ENCODE results near the gene TFAP2C. TPM values are rescaled to one million over a fixed set of nuclear protein-coding genes. Genes with fewer than 3 reads are reported as not detected.

The TFAP2C gene
- total RNA-seq, 4 donors from 2014 or later = 1.1 to 6.0 TPM; not detected in 2

- Histone ChIP-seq H3K27me3 (no peaks in the 10 kb centered on the region), H3K4me1 (no peaks in the 10 kb centered on the region), H3K9me3 (no peaks in the 10 kb centered on the region), H3K27ac (no peak overlapping the region), H3K36me3 (no peaks in the 10 kb centered on the region), H3K4me3 (no peak overlapping the region)
- intact Hi-C loops (cut with DNase I; ENCODE audit: low total_unique reads) = no loop called here
- TF ChIP-seq CTCF (IDR thresholded peaks at IDR 0.05) (no peak), POLR2A (IDR thresholded peaks at IDR 0.05) (no peak)
- DNase-seq = no peak
Observed at GRCh38 chr20:56663660-56664059, 34.6 kb downstream of the TFAP2C start.

- no peaks in the 10 kb centered on the region for H3K9me3 ChIP-seq
- no peaks in the 10 kb centered on the region for H3K27me3 ChIP-seq
- no peaks in the 10 kb centered on the region for H3K36me3 ChIP-seq
- no peak for DNase-seq
- intact Hi-C loops (cut with DNase I; ENCODE audit: low total_unique reads) = no loop called here
- TF ChIP-seq CTCF (IDR thresholded peaks at IDR 0.05) (no peak), POLR2A (IDR thresholded peaks at IDR 0.05) (no peak)
- H3K27ac ChIP-seq = no peak overlapping the region
- H3K4me1 ChIP-seq = no peaks in the 10 kb centered on the region
- no peak overlapping the region for H3K4me3 ChIP-seq
Observed at GRCh38 chr20:56664796-56665195, 35.7 kb downstream of the TFAP2C start.

- Histone ChIP-seq H3K9me3 (no peaks in the 10 kb centered on the region), H3K27me3 (no peaks in the 10 kb centered on the region), H3K4me3 (no peak overlapping the region), H3K27ac (no peak overlapping the region), H3K36me3 (no peaks in the 10 kb centered on the region), H3K4me1 (no peaks in the 10 kb centered on the region)
- no peak for DNase-seq
- intact Hi-C loops (cut with DNase I; ENCODE audit: low total_unique reads) = no loop called here
- TF ChIP-seq POLR2A (IDR thresholded peaks at IDR 0.05) = no peak
- no peak for TF ChIP-seq CTCF (IDR thresholded peaks at IDR 0.05)
Observed at GRCh38 chr20:56665806-56666205, 36.7 kb downstream of the TFAP2C start.

- intact Hi-C loops (cut with DNase I; ENCODE audit: low total_unique reads) = no loop called here
- H3K36me3 ChIP-seq = no peaks in the 10 kb centered on the region
- H3K9me3 ChIP-seq = no peaks in the 10 kb centered on the region
- DNase-seq = no peak
- TF ChIP-seq CTCF (IDR thresholded peaks at IDR 0.05) = no peak
- TF ChIP-seq POLR2A (IDR thresholded peaks at IDR 0.05) = no peak
- H3K4me3 ChIP-seq = no peak overlapping the region
- no peaks in the 10 kb centered on the region for H3K27me3 ChIP-seq
- H3K27ac ChIP-seq = no peak overlapping the region
- no peaks in the 10 kb centered on the region for H3K4me1 ChIP-seq
Observed at GRCh38 chr20:56673450-56673849, 44.3 kb downstream of the TFAP2C start.

GRCh38 chr20:56676001-56676400 is 46.9 kb downstream of the TFAP2C start:
- intact Hi-C loops (cut with DNase I; ENCODE audit: low total_unique reads) = no loop called here
- H3K27me3 ChIP-seq = no peaks in the 10 kb centered on the region
- DNase-seq = no peak
- H3K36me3 ChIP-seq = no peaks in the 10 kb centered on the region
- no peaks in the 10 kb centered on the region for H3K9me3 ChIP-seq
- no peaks in the 10 kb centered on the region for H3K4me1 ChIP-seq
- no peak overlapping the region for H3K4me3 ChIP-seq
- no peak overlapping the region for H3K27ac ChIP-seq
- TF ChIP-seq POLR2A (IDR thresholded peaks at IDR 0.05) (no peak), CTCF (IDR thresholded peaks at IDR 0.05) (no peak)
